ENCODE measurements around the gene IFFO2. TPM values are rescaled to one million over a fixed set of nuclear protein-coding genes. Genes with fewer than 3 reads are reported as not detected.

Gene IFFO2
- total RNA-seq, 4 donors from 2014 or later = 5.0 to 145 (median 13.6) TPM

DNA sequence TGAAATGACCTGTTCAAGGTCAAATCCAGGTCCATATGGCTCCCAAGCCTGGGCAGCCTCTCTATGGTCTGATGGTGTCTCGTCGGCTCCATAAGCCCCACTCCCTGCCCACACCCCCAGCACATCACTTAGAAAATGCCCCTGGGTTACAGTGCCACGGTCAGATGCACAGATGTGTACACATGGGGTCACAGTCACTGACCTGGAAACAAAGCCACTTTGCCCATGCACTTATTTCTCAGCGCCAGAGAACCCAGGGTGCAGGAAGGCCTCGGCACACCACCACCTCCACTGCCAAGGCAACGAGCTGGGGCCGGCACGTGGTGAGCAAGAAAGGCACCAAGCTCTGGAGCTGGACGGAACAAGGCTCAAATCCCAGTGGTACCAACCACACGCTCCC lies 24.7 kb downstream of the IFFO2 start:
- Histone ChIP-seq H3K27me3 (no peaks in the 10 kb centered on the region), H3K27ac (no peak overlapping the region), H3K4me3 (no peak overlapping the region), H3K4me1 (peaks cover 13 to 28% (median 14%) of the 10 kb centered on the region in 4 donors), H3K36me3 (no peaks in the 10 kb centered on the region), H3K9me3 (no peaks in the 10 kb centered on the region)
- 90% methylated on average over 10 of the region's 10 CpGs; no CpG with 5 or more reads in 1 of the 2 donors for WGBS, 2 donors (ENCODE audit: low coverage in 1 of 2)
- DNase-seq = no peak
- TF ChIP-seq POLR2AphosphoS5 (IDR thresholded peaks at IDR 0.05) (no peak), POLR2A (IDR thresholded peaks at IDR 0.05) (no peak), EP300 (IDR thresholded peaks at IDR 0.05; ENCODE audit: low read depth) (no peak)
- TF ChIP-seq, protein P1, sequence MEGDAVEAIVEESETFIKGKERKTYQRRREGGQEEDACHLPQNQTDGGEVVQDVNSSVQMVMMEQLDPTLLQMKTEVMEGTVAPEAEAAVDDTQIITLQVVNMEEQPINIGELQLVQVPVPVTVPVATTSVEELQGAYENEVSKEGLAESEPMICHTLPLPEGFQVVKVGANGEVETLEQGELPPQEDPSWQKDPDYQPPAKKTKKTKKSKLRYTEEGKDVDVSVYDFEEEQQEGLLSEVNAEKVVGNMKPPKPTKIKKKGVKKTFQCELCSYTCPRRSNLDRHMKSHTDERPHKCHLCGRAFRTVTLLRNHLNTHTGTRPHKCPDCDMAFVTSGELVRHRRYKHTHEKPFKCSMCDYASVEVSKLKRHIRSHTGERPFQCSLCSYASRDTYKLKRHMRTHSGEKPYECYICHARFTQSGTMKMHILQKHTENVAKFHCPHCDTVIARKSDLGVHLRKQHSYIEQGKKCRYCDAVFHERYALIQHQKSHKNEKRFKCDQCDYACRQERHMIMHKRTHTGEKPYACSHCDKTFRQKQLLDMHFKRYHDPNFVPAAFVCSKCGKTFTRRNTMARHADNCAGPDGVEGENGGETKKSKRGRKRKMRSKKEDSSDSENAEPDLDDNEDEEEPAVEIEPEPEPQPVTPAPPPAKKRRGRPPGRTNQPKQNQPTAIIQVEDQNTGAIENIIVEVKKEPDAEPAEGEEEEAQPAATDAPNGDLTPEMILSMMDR (IDR thresholded peaks at IDR 0.05) = no peak
- in situ Hi-C loops (cut with MboI; ENCODE audit: low pct_ligation_motif_present in 1 of 4, low pct_unique_long_range_greater_than_20kb in 1 of 4, low sequenced_read_pairs in 3 of 4) (no loop called here), intact Hi-C loops (cut with DNase I; ENCODE audit: low total_unique reads) (no loop called here)

DNA sequence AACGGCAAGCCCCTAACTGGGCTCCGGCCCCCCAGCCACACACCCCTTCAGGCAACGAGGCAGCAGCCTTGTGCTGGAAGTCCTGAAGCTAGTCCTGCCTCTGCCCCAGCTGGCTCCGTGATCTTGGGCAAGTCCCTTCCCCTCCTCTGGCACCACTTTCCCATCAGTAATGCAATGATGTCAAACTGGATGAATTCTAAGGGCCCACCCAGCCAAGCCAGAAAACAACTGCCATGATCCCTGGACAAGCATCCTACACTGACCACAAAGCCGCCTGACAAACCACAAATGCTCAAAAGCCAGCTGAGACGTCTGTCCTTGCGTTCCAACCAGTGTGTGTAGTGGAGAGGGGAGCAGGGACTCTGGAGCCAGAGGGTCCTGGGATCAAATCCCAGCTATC lies 26.8 kb downstream of the IFFO2 start:
- H3K27ac ChIP-seq = no peak overlapping the region
- 92% methylated on average over 7 of the region's 7 CpGs; no CpG with 5 or more reads in 1 of the 2 donors for WGBS, 2 donors (ENCODE audit: low coverage in 1 of 2)
- H3K36me3 ChIP-seq = no peaks in the 10 kb centered on the region
- TF ChIP-seq EP300 (IDR thresholded peaks at IDR 0.05; ENCODE audit: low read depth) = no peak
- TF ChIP-seq, protein P1 (IDR thresholded peaks at IDR 0.05) = no peak
- TF ChIP-seq POLR2AphosphoS5 (IDR thresholded peaks at IDR 0.05) = no peak
- no peak for TF ChIP-seq POLR2A (IDR thresholded peaks at IDR 0.05)
- H3K27me3 ChIP-seq = no peaks in the 10 kb centered on the region
- intact Hi-C loops (cut with DNase I; ENCODE audit: low total_unique reads) = no loop called here
- in situ Hi-C loops (cut with MboI; ENCODE audit: low pct_ligation_motif_present in 1 of 4, low pct_unique_long_range_greater_than_20kb in 1 of 4, low sequenced_read_pairs in 3 of 4) = no loop called here
- DNase-seq = no peak
- peaks cover 15 to 37% (median 19%) of the 10 kb centered on the region in 4 donors for H3K4me1 ChIP-seq
- no peaks in the 10 kb centered on the region for H3K9me3 ChIP-seq
- H3K4me3 ChIP-seq = no peak overlapping the region

DNA sequence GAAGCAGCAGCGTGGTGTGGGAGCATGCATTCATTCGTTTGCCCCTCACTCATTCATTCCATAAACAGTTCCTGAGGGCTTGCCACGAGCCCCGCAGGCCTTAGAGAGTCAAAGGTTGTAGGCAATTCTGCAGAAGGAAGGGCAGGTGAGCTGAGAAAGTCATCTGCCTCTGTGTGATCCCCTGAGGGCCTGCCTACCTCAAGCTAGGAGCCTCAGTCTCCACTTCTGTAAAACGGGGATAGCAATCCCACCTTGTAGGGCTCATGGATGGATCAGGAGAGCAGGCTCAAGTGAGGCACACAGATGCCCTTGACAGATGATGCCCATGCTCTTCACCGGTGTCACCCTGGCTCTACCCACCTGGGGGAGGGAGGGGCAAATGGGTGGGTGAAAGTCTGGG lies 27.5 kb downstream of the IFFO2 start:
- H3K9me3 ChIP-seq = no peaks in the 10 kb centered on the region
- H3K27ac ChIP-seq = no peak overlapping the region
- in situ Hi-C loops (cut with MboI; ENCODE audit: low pct_ligation_motif_present in 1 of 4, low pct_unique_long_range_greater_than_20kb in 1 of 4, low sequenced_read_pairs in 3 of 4) (no loop called here), intact Hi-C loops (cut with DNase I; ENCODE audit: low total_unique reads) (no loop called here)
- H3K36me3 ChIP-seq = no peaks in the 10 kb centered on the region
- no peaks in the 10 kb centered on the region for H3K27me3 ChIP-seq
- no peak for DNase-seq
- TF ChIP-seq, protein P1 (IDR thresholded peaks at IDR 0.05) = no peak
- TF ChIP-seq EP300 (IDR thresholded peaks at IDR 0.05; ENCODE audit: low read depth) = no peak
- TF ChIP-seq POLR2A (IDR thresholded peaks at IDR 0.05) = no peak
- no peak for TF ChIP-seq POLR2AphosphoS5 (IDR thresholded peaks at IDR 0.05)
- peaks cover 20 to 44% (median 25%) of the 10 kb centered on the region in 4 donors for H3K4me1 ChIP-seq
- 92% methylated on average over 4 of the region's 6 CpGs; no CpG with 5 or more reads in 1 of the 2 donors for WGBS, 2 donors (ENCODE audit: low coverage in 1 of 2)
- no peak overlapping the region for H3K4me3 ChIP-seq

DNA sequence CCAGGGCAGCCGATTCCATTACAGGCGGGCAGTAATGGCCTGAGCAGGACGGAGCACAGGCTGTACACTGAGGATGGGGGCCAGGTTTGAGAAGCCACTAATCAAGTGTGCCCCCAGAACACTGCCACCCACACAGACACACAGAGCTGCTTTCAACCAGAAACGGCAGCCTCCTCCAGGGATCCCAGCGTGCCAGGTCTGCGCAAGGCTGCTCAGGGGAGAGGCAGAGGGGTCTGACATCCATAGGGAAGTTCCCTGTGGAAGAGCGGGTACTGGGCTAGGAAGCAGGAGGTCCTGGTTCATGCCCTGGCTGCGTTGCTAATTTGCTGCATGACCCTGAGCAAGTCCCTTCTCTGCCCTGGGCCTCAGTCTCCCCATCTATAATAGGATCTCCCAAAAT lies 28.1 kb downstream of the IFFO2 start:
- no peak for TF ChIP-seq POLR2A (IDR thresholded peaks at IDR 0.05)
- WGBS, 2 donors (ENCODE audit: low coverage in 1 of 2) = 80 to 81% methylated on average over 1 to 8 of the region's 8 CpGs
- DNase-seq = no peak
- H3K4me3 ChIP-seq = no peak overlapping the region
- no peaks in the 10 kb centered on the region for H3K27me3 ChIP-seq
- H3K27ac ChIP-seq = peak overlapping the region in 1 of 4 donors; percentile 78
- intact Hi-C loops (cut with DNase I; ENCODE audit: low total_unique reads) (no loop called here), in situ Hi-C loops (cut with MboI; ENCODE audit: low pct_ligation_motif_present in 1 of 4, low pct_unique_long_range_greater_than_20kb in 1 of 4, low sequenced_read_pairs in 3 of 4) (no loop called here)
- H3K4me1 ChIP-seq = peaks cover 25 to 50% (median 31%) of the 10 kb centered on the region in 4 donors
- H3K9me3 ChIP-seq = no peaks in the 10 kb centered on the region
- H3K36me3 ChIP-seq = no peaks in the 10 kb centered on the region

Data from transverse colon (tissue), 4 donors.